Dendritic cell treated with granulocyte-macrophage colony-stimulating factor and Interleukin-4, amounts not matched to agents 40 ng/mL and 50 ng/mL, for 4 days (primary cell): ENCODE measurements around the gene SPTLC2.
"Not testable (repeated sequence)": the region's sequence is repeated elsewhere in the genome, so short reads cannot be mapped to it uniquely, and the experiment has no call there.

Experiments
- H3K27ac Mint-ChIP-seq: one replicate; pipeline ENCODE4 v1.8.0; 2022; ENCODE audit warnings: mild to moderate bottlenecking, mixed read lengths
- H3K27me3 Mint-ChIP-seq: one replicate; pipeline ENCODE4 v1.8.0; 2022; ENCODE audit warnings: mild to moderate bottlenecking, mixed read lengths
- H3K36me3 Mint-ChIP-seq: one replicate; pipeline ENCODE4 v1.8.0; 2022; ENCODE audit warnings: low read depth, mixed read lengths
- H3K4me1 Mint-ChIP-seq: one replicate; pipeline ENCODE4 v1.8.0; 2022; ENCODE audit warnings: low read depth, mixed read lengths
- H3K4me3 Mint-ChIP-seq: one replicate; pipeline ENCODE4 v1.8.0; 2022; ENCODE audit warnings: mild to moderate bottlenecking, moderate library complexity, mixed read lengths
- H3K9me3 Mint-ChIP-seq: one replicate; pipeline ENCODE4 v1.8.0; 2022; ENCODE audit warnings: mixed read lengths
- intact Hi-C: fragments of 100-400 bp; cut with micrococcal nuclease; formaldehyde crosslinking; loops from one replicate; pipeline ENCODE4 v1.15.0; 2022

SPTLC2 gene

DNA sequence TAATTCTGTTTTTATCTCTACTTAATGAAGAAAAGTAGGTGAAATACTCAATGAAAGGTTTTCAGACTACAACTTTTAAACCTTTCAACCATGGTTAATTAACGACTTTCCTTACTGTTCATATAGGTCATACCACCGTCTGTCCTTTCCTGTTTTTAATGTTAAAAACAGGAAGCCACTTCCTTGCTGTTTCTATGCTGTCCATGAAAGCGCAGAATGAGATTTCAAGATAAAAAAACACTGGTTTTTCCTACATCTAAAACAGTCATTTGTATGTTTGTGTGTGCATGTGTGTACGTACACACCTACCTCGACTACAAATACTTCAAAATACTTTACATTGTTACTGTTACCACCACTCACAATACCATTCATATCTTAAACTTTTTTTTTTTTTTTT lies 27.3 kb downstream of the SPTLC2 start:
- Mint-ChIP-seq H3K27ac (peak overlapping the region; percentile 70), H3K27me3 (no peaks in the 10 kb centered on the region), H3K4me1 (peaks cover 56% of the 10 kb centered on the region), H3K4me3 (no peak overlapping the region), H3K36me3 (peaks cover 10% of the 10 kb centered on the region), H3K9me3 (no peaks in the 10 kb centered on the region)
- intact Hi-C loops, result no loop called here

DNA sequence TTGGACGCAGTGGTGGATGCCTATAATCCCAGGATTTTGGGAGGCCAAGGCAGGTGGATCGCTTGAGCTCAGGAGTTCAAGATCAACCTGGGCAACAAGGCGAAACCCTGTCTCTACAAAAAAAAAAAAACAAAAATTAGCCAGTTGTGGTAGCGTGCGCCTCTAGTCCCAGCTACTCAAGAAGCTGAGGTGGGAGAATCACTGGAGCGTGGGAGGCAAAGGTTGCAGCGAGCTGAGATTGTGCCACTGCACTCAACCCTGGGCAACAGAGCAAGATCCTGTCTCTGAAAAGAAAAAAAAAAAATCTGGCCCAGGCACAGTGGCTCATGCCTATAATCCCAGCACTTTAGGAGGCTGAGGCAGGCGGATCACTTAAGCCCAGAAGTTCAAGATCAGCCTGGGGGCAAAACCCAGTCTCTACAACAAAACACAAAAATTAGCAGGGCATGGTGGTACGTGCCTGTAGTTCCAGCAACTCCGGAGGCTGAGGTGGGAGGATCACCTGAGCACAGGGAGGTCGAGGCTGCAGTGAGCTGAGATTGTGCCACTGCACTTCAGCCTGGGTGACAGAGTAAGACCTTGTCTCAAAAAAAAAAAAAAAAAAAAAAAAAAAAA lies 27.9 kb downstream of the SPTLC2 start:
- Mint-ChIP-seq H3K4me3 (peak overlapping the region; percentile 59), H3K36me3 (peaks cover 10% of the 10 kb centered on the region), H3K4me1 (peaks cover 51% of the 10 kb centered on the region), H3K27ac (peak overlapping the region; percentile 70)
- H3K9me3 Mint-ChIP-seq, intact Hi-C loops, H3K27me3 Mint-ChIP-seq: not testable (repeated sequence)

DNA sequence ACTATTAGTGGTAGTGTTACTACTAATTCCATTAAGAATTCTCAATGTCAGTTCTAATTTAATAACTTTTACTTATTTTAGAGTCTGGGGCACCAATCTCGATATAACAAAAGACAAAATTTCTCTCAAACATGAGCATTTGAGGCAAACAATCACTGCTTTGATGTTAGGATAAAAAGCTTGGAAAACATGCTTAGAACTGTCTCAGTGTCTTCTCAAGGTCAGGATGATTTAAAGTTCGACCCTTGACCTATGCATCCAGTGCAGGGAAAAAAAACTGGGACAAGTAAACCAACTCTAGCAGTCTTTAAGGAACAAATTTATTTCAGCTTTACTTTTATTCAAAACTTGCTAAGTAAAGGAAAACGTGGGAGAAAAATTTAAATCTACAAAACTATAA lies 31.1 kb downstream of the SPTLC2 start:
- intact Hi-C loops, result no loop called here
- Mint-ChIP-seq H3K4me1 (peaks cover 31% of the 10 kb centered on the region), H3K36me3 (peaks cover 10% of the 10 kb centered on the region), H3K4me3 (no peak overlapping the region), H3K9me3 (no peaks in the 10 kb centered on the region), H3K27ac (no peak overlapping the region), H3K27me3 (no peaks in the 10 kb centered on the region)

DNA sequence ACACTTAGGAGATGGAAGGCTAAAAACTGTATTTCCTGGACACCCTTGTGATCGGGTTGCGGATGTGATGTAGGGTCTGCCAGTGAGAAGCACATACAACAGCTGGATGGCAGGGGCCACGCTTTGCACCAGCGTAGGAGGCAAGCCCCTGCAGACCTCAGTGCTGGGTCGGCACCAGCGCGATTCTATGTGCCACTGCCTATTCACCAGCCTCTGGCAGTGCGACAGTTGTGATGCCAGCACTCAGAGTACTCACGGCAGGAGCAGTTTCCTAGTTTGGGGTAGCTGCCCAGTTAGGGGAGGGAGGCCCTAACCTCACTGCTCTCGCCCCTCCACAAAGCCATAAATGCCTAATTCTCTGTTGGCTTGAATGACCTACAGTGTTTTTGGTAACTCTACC lies 31.6 kb downstream of the SPTLC2 start:
- intact Hi-C loops, result no loop called here
- peaks cover 28% of the 10 kb centered on the region for H3K4me1 Mint-ChIP-seq
- H3K27me3 Mint-ChIP-seq, result no peaks in the 10 kb centered on the region

DNA sequence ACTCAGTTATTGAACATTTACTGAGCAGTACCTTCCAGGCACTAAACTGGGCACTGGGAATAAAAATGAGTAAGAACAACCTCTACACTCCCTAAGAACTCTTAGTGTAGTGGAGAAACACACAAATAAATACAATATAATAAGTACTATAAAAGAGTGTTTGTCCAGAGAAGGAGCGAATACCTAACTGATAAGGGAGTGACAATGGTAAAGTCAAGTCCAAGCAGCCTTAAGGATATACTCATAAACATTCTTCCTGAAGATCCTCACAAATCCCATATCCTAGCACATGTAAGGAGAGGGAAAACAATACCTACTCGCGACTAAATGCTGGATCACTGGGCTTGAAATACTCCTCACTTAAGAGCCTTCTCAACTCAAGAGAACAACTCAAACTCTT lies 32.8 kb downstream of the SPTLC2 start:
- Mint-ChIP-seq H3K27ac (no peak overlapping the region), H3K27me3 (no peaks in the 10 kb centered on the region), H3K4me1 (peaks cover 22% of the 10 kb centered on the region), H3K36me3 (peaks cover 10% of the 10 kb centered on the region), H3K9me3 (no peaks in the 10 kb centered on the region), H3K4me3 (no peak overlapping the region)
- intact Hi-C loops, result no loop called here

More for the DNA sequence above, 31.6 kb downstream of the SPTLC2 start:
- no peak overlapping the region for H3K27ac Mint-ChIP-seq
- H3K36me3 Mint-ChIP-seq, result peaks cover 10% of the 10 kb centered on the region
- H3K4me3 Mint-ChIP-seq, result no peak overlapping the region
- no peaks in the 10 kb centered on the region for H3K9me3 Mint-ChIP-seq

DNA sequence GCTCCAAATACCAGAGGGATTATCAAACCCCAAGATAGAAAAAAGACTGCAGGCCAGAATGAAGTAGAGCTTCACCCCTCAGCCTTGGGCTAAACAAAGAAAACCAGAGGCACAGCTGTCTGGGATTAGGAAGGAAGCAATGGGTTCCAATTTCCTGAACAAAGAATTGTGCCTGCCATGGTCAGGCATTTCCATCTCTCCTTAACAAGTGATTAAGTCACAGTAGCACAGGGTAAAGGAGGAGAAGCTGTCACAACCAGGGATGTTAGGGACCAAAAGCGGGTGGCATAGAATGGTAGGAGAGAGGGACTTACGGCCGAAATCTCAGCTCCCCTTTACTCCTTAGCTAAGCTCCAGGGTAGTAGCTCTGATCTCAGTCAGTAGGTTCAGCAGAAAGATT lies 33.9 kb downstream of the SPTLC2 start:
- no peaks in the 10 kb centered on the region for H3K9me3 Mint-ChIP-seq
- H3K4me3 Mint-ChIP-seq, result no peak overlapping the region
- H3K4me1 Mint-ChIP-seq, result peaks cover 18% of the 10 kb centered on the region
- intact Hi-C loops, result no loop called here
- no peaks in the 10 kb centered on the region for H3K27me3 Mint-ChIP-seq
- peaks cover 15% of the 10 kb centered on the region for H3K36me3 Mint-ChIP-seq
- H3K27ac Mint-ChIP-seq, result no peak overlapping the region

DNA sequence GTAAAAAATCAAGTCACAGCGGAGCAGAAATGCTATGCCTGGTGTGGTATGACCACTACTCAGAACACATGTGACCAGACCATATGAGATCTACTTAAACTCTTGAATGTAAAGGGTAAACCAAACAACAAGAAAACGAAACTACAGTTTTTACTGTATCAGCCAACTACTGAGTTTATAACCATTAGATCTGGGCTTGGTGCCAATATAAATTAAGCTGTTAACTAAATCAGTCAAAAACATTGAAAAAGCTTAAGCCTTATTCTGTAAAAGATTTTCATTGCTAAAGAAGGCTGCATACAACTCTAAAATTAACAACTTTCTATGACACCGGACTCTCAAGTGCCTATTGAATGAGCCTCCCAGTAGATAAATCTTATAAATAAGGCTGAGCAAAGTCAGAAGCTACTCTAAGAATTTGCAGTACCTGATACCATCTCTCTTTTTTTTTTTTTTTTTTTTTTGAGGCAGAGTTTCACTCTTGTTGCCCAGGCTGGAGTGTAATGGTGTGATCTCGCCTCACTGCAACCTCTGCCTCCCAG lies 35.4 kb downstream of the SPTLC2 start:
- peaks cover 18% of the 10 kb centered on the region for H3K4me1 Mint-ChIP-seq
- intact Hi-C loops, result no loop called here
- peaks cover 17% of the 10 kb centered on the region for H3K36me3 Mint-ChIP-seq
- H3K27ac Mint-ChIP-seq, result no peak overlapping the region
- H3K4me3 Mint-ChIP-seq, result no peak overlapping the region
- H3K27me3 Mint-ChIP-seq, result no peaks in the 10 kb centered on the region
- no peaks in the 10 kb centered on the region for H3K9me3 Mint-ChIP-seq

DNA sequence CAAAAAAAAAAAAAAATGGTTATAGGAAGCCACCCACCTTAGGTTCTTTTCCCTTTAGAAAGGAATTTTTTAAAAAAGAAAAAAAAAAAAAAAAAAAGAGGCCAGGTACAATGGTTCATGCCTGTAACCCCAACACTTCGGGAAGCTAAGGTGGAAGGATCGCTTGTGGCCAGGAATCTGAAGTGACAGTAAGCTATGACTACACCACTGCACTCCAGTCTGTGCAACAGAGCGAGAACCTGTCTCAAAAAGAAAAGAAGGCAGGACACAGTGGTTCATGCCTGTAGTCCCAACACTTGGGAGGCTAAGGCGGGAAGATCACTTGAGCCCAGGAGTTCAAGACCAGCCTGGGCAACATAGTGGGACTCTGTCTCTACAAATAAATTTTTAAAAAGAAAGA lies 36.0 kb downstream of the SPTLC2 start:
- Mint-ChIP-seq H3K27ac (no peak overlapping the region), H3K36me3 (peaks cover 23% of the 10 kb centered on the region), H3K27me3 (no peaks in the 10 kb centered on the region), H3K9me3 (no peaks in the 10 kb centered on the region), H3K4me3 (peak overlapping the region; percentile 13), H3K4me1 (peaks cover 18% of the 10 kb centered on the region)
- intact Hi-C loops, result no loop called here

DNA sequence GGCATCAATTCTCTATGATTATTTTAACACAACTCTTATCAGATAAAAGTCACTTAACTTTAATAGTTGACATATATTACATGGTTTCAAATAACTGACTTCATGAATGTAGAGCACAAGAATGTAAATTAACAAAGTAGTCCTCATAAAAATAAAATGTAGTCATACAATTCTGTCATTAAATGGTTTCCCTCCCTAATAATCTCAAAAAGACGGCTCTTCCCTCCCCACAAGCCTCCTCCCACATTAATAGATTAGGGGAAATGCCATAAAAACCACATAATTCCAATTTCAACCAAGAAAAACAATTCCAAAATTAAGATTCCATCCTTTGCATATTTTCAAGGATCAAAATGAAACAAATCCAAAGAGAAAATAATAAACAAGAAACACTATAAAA lies 36.7 kb downstream of the SPTLC2 start:
- Mint-ChIP-seq H3K36me3 (peaks cover 26% of the 10 kb centered on the region), H3K4me1 (peaks cover 17% of the 10 kb centered on the region), H3K9me3 (no peaks in the 10 kb centered on the region), H3K27me3 (no peaks in the 10 kb centered on the region), H3K27ac (no peak overlapping the region), H3K4me3 (no peak overlapping the region)
- intact Hi-C loops, result no loop called here

DNA sequence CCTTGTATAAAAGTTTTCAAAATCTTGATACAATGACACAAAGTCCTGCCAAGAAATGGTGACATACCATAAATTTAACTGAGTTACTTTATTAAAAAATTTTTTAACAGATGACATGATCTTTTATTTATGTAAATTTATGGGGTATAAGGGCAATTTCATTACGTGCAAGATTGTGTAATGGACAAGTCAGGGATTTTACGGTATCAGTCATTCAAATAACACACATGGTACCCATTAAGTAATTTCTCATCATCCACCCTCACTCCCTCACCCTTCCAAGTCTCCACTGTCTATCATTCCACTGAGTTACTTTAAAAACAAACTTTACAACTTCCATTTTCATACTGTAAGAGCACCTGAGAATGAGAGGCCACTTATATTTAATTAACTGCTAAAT lies 37.4 kb downstream of the SPTLC2 start:
- intact Hi-C loops, result no loop called here
- Mint-ChIP-seq H3K9me3 (no peaks in the 10 kb centered on the region), H3K4me3 (no peak overlapping the region), H3K4me1 (peaks cover 12% of the 10 kb centered on the region), H3K27ac (no peak overlapping the region), H3K36me3 (peaks cover 33% of the 10 kb centered on the region), H3K27me3 (no peaks in the 10 kb centered on the region)

DNA sequence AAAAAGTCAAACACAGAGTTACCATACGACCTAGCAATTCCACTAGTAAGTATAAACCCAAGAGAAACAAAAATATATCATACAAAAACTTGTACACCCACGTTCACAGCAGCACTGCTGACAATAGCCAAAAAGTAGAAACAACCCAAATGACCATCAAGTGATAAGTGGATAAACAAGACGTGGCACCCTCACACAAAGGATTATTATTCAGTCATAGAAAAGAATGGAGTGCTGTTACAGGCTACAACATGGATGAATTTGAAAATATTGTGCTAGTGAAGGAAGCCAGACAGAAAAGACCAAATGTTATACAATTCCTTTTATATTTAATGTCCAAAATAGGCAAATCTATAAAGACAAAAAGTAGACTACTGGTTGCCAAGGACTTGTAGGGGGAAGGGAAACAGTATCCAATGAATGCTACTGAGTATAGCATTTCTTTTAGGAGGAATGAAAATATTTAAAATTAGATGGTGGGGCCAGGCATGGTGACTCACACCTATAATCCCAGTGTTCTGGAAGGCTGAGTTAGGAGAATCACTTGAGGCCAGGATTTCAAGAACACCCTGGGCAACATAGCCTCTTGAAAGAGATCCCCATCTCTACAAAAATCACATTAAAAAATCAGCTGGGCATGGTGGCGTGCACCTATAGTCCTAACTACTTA lies 41.9 kb downstream of the SPTLC2 start:
- Mint-ChIP-seq H3K36me3 (peaks cover 60% of the 10 kb centered on the region), H3K27me3 (no peaks in the 10 kb centered on the region), H3K4me1 (peaks cover 10% of the 10 kb centered on the region), H3K27ac (no peak overlapping the region), H3K9me3 (no peaks in the 10 kb centered on the region), H3K4me3 (no peak overlapping the region)
- intact Hi-C loops, result no loop called here

DNA sequence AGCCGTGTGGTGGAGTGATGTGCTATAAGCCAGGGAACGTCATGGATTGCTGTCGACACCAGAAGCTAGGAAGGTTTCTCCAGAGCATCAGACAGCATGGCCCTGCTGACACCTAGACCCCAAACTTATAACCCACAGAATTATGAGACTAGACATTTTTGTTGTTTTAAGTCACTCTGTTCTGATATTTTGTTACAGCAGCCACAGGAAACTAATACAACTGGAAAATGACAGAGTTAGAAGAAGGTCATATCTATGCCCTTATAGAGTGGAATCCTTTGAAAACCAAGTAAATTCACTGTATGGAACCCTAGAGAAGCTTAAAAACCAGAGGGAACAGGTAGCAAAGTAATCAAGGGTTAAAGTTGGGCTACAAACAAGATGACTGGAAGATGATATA lies 42.5 kb downstream of the SPTLC2 start:
- intact Hi-C loops, result no loop called here
- H3K4me1 Mint-ChIP-seq, result peaks cover 9% of the 10 kb centered on the region
- peaks cover 66% of the 10 kb centered on the region for H3K36me3 Mint-ChIP-seq
- no peaks in the 10 kb centered on the region for H3K27me3 Mint-ChIP-seq
- H3K4me3 Mint-ChIP-seq, result no peak overlapping the region
- no peak overlapping the region for H3K27ac Mint-ChIP-seq
- no peaks in the 10 kb centered on the region for H3K9me3 Mint-ChIP-seq

DNA sequence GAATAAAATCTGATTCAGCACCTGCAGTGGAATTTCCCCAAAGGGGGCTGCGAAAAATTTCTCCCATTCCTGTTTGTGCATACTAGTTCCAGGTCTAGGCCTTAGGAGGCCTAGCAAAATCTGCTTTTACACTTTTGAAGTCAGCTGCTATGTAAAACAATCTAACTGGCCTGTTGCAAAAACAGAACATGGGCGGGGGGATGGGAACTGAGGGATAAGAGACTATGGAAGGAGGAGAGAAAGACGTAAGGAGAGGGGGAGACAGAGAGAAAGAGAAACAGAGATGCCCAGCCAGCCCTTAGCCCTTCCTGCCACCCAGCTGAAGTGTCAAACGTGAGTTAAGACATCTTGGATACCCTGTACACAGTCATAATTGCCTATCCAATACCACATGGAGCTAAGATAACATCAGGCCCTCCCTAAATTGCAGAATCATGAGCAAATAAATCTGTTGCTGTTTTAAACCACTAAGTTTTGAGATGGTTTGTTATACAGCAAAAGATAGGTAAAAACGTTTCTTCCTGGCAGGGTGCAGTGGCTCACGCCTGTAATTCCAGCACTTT lies 45.6 kb downstream of the SPTLC2 start:
- Mint-ChIP-seq H3K9me3 (no peaks in the 10 kb centered on the region), H3K36me3 (peaks cover 68% of the 10 kb centered on the region), H3K27me3 (no peaks in the 10 kb centered on the region), H3K27ac (no peak overlapping the region), H3K4me1 (peaks cover 27% of the 10 kb centered on the region), H3K4me3 (no peak overlapping the region)
- intact Hi-C loops, result no loop called here

DNA sequence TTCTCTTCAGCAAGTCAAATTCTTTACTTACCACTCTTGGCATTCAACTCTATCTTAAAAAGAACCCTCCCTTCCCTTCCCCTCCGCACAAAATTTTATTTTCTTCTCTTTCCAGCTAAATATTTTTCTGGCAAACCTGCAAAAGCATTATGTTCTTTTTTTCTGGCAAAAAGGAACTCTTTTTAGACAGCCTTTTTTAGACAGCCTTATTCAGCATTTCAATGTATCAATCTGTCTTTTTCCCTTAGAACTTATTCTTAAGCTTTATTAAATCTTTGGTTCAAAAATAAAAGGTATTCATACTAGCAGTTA lies 50.5 kb downstream of the SPTLC2 start:
- intact Hi-C loops, result no loop called here
- Mint-ChIP-seq H3K9me3 (no peaks in the 10 kb centered on the region), H3K36me3 (peaks cover 68% of the 10 kb centered on the region), H3K27me3 (no peaks in the 10 kb centered on the region), H3K4me1 (peaks cover 42% of the 10 kb centered on the region), H3K4me3 (peak overlapping the region; percentile 31), H3K27ac (peak overlapping the region; percentile 66)
